ACC112 (cell line): ENCODE data around the gene NPHP1.
"Not testable (repeated sequence)": the region's sequence is repeated elsewhere in the genome, so short reads cannot be mapped to it uniquely, and the experiment has no call there.

ENCODE experiments used
- H2AFZ ChIP-seq: fragments of 200-600 bp; sonication (generic); one replicate; pipeline ENCODE4 v1.6.0; 2017; ENCODE audit warnings: antibody characterized with exemption, low read length; ENCODE audit not compliant: unreplicated experiment
- H3K27ac ChIP-seq: fragments of 200-600 bp; sonication (generic); 2 replicates; pipeline ENCODE4 v1.5.1; 2014; ENCODE audit warnings: low read depth, mild to moderate bottlenecking, antibody characterized with exemption, low read length, moderate library complexity
- H3K27me3 ChIP-seq: fragments of 200-600 bp; sonication (generic); 2 replicates; pipeline ENCODE4 v1.6.1; 2014; ENCODE audit warnings: mild to moderate bottlenecking, antibody characterized with exemption, low read length, moderate library complexity, mixed read lengths; ENCODE audit not compliant: insufficient read depth
- H3K36me3 ChIP-seq: fragments of 200-600 bp; sonication (generic); 2 replicates; pipeline ENCODE4 v1.6.1; 2016; ENCODE audit warnings: mild to moderate bottlenecking, antibody characterized with exemption, low read length, moderate library complexity, mixed read lengths; ENCODE audit not compliant: insufficient read depth
- H3K4me1 ChIP-seq: fragments of 200-600 bp; sonication (generic); one replicate; pipeline ENCODE4 v1.6.1; 2016; ENCODE audit warnings: low read length, mixed read lengths; ENCODE audit not compliant: insufficient read depth, unreplicated experiment, control insufficient read depth
- H3K4me3 ChIP-seq: fragments of 200-600 bp; sonication (generic); 2 replicates; pipeline ENCODE4 v1.5.1; 2014; ENCODE audit warnings: mild to moderate bottlenecking, low read depth, low read length
- H3K79me2 ChIP-seq: fragments of 200-600 bp; sonication (generic); one replicate; pipeline ENCODE4 v1.6.0; 2016; ENCODE audit warnings: low read length; ENCODE audit not compliant: control insufficient read depth, unreplicated experiment, insufficient read depth

The NPHP1 gene

DNA sequence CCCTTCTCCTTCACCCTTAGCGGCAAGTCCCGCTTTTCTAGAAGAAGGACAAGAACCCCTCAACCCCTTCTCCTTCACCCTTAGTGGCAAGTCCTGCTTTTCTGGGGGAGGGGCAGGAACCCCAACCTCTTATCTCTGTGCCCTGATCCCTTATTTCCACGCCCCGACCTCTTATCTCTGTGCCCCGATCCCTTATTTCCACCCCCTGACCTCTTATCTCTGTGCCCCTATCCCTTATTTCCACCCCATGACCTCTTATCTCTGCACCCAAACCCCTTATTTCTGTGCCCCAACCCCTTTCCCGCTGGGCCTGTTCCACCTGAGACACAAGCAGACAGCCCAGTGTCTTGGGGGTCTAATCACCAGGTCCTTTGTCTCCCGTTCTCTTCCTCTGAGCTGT, 14.1 kb upstream of the NPHP1 start:
- H3K4me3 ChIP-seq, H3K36me3 ChIP-seq, H3K27ac ChIP-seq, H3K4me1 ChIP-seq, H2AFZ ChIP-seq, H3K79me2 ChIP-seq: not testable (repeated sequence)
- peaks cover 53% of the 10 kb centered on the region for H3K27me3 ChIP-seq

DNA sequence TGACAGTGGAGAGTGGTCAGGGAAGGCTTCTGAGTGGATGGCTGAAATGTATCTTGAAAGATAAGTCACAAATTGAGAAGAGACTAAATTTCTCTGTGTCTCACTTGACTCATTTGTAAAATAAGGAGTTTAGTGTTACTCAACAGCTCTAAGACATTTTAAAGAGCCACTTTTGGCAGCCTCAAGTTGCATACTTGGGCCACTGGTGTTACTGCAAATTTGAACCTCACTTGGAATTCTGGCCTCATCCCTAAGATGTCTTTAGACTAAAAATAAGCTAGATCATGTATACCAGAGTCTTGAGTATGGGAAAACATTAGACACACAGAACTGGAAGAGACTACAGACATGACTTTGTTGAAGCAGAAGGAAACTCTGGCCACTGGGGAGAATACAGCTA, 12.0 kb upstream of the NPHP1 start:
- H3K79me2 ChIP-seq: peaks cover 8% of the 10 kb centered on the region
- H3K27me3 ChIP-seq: peaks cover 35% of the 10 kb centered on the region
- no peak overlapping the region for H3K27ac ChIP-seq
- H3K4me3 ChIP-seq: no peak overlapping the region
- H3K4me1 ChIP-seq: no peaks in the 10 kb centered on the region
- H2AFZ ChIP-seq: no peak overlapping the region
- no peaks in the 10 kb centered on the region for H3K36me3 ChIP-seq

DNA sequence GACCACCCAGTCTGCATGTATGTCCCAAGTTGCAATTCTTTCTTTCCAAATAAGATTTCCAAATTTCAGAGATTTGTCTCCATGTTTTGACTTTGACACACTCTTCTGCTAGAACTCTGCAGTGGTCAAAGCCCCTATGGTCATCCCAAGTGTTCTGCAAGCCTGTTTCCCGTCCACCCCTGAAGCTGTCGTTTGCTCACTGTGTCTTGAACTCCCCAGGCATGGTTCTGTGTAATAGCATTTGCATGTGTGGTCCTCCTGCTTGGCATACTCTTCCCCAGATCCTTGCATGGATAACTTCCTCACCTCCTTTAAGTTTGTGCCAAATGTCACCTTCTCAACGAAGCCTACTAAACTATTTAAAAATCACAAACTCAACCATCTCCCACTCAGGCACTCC, 11.4 kb upstream of the NPHP1 start:
- H3K27ac ChIP-seq: no peak overlapping the region
- no peak overlapping the region for H3K4me3 ChIP-seq
- H3K27me3 ChIP-seq: peaks cover 29% of the 10 kb centered on the region; the same call in 1 of the 2 replicates

DNA sequence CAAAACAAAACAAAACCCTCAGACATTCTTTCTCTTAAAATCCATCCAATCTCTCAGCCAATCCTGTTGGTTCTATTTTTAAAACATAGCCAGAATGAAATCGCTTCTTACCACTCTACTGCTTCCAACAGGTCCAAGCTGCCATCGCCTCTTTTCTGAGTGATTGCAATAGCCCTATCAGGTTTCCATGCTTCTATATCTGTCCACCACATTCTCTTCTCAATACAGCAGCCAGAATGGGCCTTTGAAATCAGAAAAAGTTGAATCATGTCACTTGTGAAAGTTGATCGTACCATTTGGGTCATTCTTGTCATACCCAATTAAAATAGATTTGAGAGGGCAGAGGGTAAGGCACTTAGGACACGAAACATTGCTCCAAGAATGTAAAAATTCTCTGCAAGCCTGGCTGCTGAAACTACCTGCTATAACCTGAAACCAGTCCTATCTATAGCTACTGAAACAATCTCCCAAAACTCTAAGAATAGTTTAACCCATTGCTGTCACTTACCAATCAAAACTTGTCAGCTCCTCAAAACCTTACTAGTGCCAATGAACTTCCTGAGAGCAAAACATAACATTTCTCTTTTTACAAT, 10.8 kb upstream of the NPHP1 start:
- Histone ChIP-seq H3K36me3 (no peaks in the 10 kb centered on the region), H3K79me2 (peaks cover 12% of the 10 kb centered on the region), H3K27me3 (peaks cover 25% of the 10 kb centered on the region; the same call in 1 of the 2 replicates), H2AFZ (no peak overlapping the region), H3K4me1 (peaks cover 5% of the 10 kb centered on the region), H3K4me3 (no peak overlapping the region), H3K27ac (no peak overlapping the region)

More for the DNA sequence above, 11.4 kb upstream of the NPHP1 start:
- Histone ChIP-seq H3K4me1 (peaks cover 2% of the 10 kb centered on the region), H2AFZ (no peak overlapping the region), H3K79me2 (peaks cover 12% of the 10 kb centered on the region), H3K36me3 (no peaks in the 10 kb centered on the region)

DNA sequence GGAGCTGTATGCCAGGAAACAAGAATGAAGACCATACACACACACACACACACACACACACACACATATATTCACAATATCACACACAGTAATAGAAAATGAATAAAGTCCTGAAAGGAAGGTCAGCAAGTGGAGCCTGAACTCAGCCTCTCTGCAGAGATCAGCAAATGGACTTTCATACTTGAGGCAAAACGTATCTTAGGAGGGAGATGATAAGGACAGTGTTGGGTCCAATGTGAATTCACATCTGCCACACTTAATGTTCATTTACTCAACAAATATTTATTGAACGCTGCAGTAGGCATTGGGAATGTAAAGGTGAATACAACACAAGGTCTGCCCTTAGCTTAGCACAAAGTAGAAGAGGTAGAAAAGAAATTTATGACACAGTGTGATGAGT, 10.3 kb upstream of the NPHP1 start:
- Histone ChIP-seq H3K79me2 (peaks cover 12% of the 10 kb centered on the region), H3K27ac (no peak overlapping the region), H2AFZ (no peak overlapping the region), H3K36me3 (0 out of 2 replicates have a peak, but pooled peaks cover 2% of the 10 kb centered on the region), H3K4me3 (no peak overlapping the region), H3K4me1 (peaks cover 5% of the 10 kb centered on the region), H3K27me3 (peaks cover 25% of the 10 kb centered on the region; the same call in 1 of the 2 replicates)

DNA sequence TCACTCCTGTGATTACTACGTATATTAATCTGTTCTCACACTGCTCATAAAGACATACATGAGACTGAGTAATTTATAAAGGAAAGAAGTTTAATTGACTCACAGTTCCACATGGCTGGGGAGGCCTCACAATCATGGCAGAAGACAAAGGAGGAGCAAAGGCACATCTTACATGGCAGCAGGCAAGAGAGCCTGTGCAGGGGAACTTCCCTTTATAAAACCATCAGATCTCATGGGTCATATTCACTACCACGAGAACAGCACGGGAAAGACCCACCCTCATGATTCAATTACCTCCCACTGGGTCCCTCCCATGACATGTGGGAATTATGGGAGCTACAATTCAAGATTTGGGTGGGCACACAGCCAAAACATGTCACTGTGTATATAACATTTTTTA, 8.7 kb upstream of the NPHP1 start:
- H3K4me1 ChIP-seq, H2AFZ ChIP-seq, H3K27ac ChIP-seq, H3K4me3 ChIP-seq, H3K36me3 ChIP-seq: not testable (repeated sequence)
- H3K79me2 ChIP-seq: peaks cover 12% of the 10 kb centered on the region
- peaks cover 25% of the 10 kb centered on the region; the same call in 1 of the 2 replicates for H3K27me3 ChIP-seq

DNA sequence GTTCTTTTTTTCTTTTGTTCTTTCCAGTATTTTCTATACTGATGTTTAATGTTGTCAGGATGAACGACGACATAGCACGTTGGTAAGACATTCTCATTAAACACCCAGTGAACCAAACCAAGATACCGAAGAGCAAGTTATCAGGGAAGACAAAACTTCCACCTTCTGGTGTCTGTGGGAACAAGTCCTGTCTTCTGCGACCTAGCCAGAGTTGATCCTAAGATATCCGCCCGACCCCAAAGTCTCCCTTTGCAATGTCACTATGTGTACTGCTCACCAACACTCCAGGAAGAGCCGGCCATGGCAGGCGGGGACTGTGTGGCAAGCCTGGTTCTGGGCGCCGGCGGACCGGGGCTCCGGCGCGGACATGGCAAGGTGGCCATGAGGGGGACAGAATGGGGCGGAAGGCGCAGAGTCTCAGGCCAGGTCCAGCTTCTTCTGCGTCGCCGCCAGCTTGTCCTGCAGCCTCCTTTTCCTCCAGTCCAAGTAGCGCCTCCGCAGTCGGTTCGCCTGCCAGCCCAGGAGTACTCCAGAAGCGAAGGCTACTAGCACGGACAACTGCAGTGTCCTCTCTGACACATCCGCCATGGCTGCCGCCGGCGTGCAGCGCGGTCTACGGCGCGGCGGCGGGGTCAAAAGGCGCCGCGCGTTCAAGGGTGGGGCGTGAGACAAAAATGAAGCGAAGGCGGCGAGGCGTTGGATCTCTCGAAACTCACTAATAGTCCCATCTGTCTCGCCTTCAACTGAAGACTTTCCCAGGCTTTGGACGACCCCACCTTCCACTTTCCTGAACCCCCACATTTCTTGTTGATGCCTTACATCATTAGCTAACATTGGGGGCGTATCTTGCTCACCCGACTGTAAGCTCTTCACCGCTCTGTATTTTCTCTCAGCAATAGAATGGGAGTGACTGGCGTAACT, 7.4 kb upstream of the NPHP1 start, which contains the start of gene MTLN:
Gene MTLN, minus strand, starts transcription at position 610 of the 921 bp plus-strand sequence. Its CDS starts 22 bp downstream, at position 588.
- peak within 1 kb of the TSS; percentile 91 for H3K4me3 ChIP-seq
- H3K27ac ChIP-seq: peak within 1 kb of the TSS; percentile 49
- H3K27me3 ChIP-seq: peaks cover 18% of the 10 kb centered on the region; the same call in 1 of the 2 replicates
- H2AFZ ChIP-seq: peak within 1 kb of the TSS; percentile 93
- peaks cover 12% of the 10 kb centered on the region for H3K79me2 ChIP-seq
- H3K36me3 ChIP-seq: peaks cover 7% of the 10 kb centered on the region; the same call in 1 of the 2 replicates
- H3K4me1 ChIP-seq: peaks cover 5% of the 10 kb centered on the region

DNA sequence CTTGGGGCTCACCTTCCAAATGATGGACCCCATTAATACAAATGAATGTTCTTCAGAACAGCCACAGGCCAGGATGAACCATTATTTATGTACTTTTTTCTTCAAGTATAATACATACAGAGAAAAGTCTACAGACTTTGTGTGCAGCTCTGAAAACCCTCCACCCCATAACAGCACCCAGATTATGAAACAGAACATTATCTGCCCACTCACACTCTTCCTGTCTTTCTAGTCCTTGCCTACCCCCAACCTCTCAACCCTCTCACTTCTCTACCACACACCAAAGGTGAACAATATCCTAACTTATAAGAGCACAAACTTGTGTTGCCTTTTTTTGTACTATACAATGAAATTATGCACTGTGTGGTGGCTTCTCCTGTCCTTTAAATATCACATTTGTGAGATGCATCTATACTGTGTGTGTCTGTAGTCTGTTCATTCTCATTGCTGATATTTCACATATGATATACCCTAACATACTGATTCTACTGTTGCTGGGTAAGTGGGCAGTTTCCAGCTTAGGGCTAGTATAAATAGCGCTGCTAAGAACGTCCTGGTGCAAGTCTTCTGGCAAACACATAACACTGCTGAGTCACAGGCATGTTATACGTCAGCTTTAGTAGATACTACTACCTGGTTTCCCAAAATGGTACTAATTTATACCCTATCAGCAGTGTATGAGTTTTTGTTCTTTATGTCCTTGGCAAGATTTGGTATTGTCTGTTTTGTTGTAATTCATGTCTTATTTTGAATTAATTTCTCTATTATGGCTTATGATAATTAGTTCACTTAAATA, 1.0 kb upstream of the NPHP1 start:
- H2AFZ ChIP-seq: peak overlapping the region; percentile 92

DNA sequence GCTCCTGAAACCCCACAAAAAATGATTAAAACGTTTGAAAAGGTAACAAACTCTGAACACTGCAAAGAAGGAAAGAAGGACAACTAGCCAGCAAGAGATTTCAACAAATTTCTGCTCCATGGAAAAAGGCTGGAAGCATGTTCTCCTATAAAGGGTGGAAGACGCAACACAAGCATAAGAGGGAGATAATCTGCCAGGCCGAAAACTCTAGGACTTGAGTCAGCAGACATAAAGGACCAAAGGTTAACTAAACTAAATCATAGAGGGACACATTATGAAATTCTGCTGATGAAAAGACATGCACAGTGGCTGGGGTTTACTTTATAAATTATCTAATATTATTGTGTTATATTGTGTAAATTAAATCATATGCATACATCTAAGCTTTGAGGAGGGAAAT, 6.8 kb downstream of the NPHP1 start:
- H3K36me3 ChIP-seq: no peaks in the 10 kb centered on the region
- H3K79me2 ChIP-seq: no peaks in the 10 kb centered on the region
- H3K4me3 ChIP-seq: no peak overlapping the region
- H3K27ac ChIP-seq: no peak overlapping the region
- H3K4me1 ChIP-seq: no peaks in the 10 kb centered on the region
- H2AFZ ChIP-seq: no peak overlapping the region
- H3K27me3 ChIP-seq: no peaks in the 10 kb centered on the region

More for the DNA sequence above, 1.0 kb upstream of the NPHP1 start:
- Histone ChIP-seq H3K27me3 (no peaks in the 10 kb centered on the region), H3K79me2 (no peaks in the 10 kb centered on the region), H3K36me3 (peaks cover 7% of the 10 kb centered on the region; the same call in 1 of the 2 replicates), H3K4me1 (peaks cover 18% of the 10 kb centered on the region), H3K4me3 (peak overlapping the region; percentile 90), H3K27ac (no peak overlapping the region)

DNA sequence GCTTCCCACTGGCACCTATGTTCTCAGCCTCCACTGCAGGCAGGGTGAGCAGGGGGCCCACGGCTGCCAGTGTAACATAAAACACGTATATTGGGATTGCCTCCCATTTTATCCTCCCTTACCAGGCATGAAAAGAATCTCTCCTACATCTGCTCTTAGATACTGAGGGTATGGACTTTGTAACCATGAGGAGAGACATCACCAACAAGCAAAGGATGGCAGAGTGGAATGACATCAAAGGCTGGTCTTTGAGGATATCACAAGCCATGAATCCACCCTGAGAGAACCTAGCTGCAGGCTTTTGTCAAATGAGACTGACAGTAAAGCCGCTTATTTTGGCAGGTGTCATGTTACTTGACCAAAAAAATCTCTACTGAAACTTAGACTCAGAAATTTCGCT, 7.4 kb downstream of the NPHP1 start:
- no peaks in the 10 kb centered on the region for H3K36me3 ChIP-seq
- H3K4me3 ChIP-seq: no peak overlapping the region
- H3K27me3 ChIP-seq: no peaks in the 10 kb centered on the region
- no peak overlapping the region for H3K27ac ChIP-seq
- H2AFZ ChIP-seq: no peak overlapping the region
- no peaks in the 10 kb centered on the region for H3K4me1 ChIP-seq
- H3K79me2 ChIP-seq: no peaks in the 10 kb centered on the region
